ENCODE data around the gene VWC2L. TPM values are rescaled to one million over a fixed set of nuclear protein-coding genes. Genes with fewer than 3 reads are reported as not detected.

VWC2L gene
- total RNA-seq, 2 donors from 2014 or later: not detected

DNA sequence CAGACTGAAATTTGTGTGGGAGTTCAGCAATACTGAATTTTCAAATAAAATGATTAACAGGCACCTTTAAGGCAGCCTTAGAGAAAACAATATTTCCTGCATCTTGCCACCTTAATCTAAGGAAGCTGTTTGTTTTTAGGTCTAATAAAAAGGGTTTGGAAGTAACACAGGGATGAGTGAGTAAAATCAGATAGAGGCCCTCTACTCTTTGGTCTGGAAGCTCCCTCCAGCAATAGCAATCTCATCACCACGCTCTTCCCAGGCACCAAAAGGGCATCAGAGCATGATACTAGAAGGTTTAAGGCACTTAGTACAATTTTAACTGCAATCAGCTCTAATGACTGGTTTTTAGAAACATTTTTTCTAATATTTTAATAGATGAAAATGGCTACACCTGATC lies 155.6 kb downstream of the VWC2L start:
- Histone ChIP-seq H3K9ac (ENCODE audit: low read depth in 2 of 2, low read length in 2 of 2) (no peak overlapping the region), H3K36me3 (no peaks in the 10 kb centered on the region), H3K9me3 (no peaks in the 10 kb centered on the region), H3K4me1 (peaks cover 3% of the 10 kb centered on the region), H3K27me3 (no peaks in the 10 kb centered on the region), H3K4me3 (no peak overlapping the region), H3K27ac (no peak overlapping the region)
- no peak for DNase-seq
- TF ChIP-seq, protein P1, sequence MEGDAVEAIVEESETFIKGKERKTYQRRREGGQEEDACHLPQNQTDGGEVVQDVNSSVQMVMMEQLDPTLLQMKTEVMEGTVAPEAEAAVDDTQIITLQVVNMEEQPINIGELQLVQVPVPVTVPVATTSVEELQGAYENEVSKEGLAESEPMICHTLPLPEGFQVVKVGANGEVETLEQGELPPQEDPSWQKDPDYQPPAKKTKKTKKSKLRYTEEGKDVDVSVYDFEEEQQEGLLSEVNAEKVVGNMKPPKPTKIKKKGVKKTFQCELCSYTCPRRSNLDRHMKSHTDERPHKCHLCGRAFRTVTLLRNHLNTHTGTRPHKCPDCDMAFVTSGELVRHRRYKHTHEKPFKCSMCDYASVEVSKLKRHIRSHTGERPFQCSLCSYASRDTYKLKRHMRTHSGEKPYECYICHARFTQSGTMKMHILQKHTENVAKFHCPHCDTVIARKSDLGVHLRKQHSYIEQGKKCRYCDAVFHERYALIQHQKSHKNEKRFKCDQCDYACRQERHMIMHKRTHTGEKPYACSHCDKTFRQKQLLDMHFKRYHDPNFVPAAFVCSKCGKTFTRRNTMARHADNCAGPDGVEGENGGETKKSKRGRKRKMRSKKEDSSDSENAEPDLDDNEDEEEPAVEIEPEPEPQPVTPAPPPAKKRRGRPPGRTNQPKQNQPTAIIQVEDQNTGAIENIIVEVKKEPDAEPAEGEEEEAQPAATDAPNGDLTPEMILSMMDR (IDR thresholded peaks at IDR 0.05): no peak
- intact Hi-C loops (cut with DNase I): no loop called here

DNA sequence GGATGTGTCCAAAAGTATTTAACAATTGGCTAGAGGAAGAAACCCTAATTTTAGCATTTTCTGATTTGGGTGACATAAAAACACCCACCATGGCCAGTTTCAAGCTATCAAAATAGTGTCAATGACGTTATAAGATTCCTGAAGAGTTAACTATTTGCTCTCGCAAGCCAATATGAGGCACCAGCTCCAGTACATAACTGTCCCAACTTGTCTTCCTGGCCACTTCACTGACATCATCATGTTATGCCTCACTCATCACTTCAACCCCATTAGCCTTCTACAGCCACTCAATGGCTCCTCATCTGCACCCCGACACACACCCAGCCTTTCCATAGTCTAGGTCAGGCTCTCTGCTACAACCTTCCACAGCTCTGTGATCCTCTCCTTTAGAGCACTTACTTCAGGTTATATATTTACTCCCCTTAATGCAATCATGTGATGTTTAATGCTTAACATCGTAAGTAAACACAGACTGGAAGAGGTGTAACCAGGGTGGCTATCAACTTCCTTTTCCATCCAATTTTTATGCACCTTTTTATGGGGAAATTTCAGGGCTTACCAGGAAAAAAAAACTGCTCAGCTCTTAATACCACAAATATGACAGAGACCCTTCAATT lies 158.7 kb downstream of the VWC2L start:
- H3K36me3 ChIP-seq: no peaks in the 10 kb centered on the region
- peaks cover 3% of the 10 kb centered on the region for H3K4me1 ChIP-seq
- no peak overlapping the region for H3K27ac ChIP-seq
- TF ChIP-seq, protein P1 (IDR thresholded peaks at IDR 0.05): no peak
- H3K4me3 ChIP-seq: no peak overlapping the region
- H3K9me3 ChIP-seq: no peaks in the 10 kb centered on the region
- no peak for DNase-seq
- intact Hi-C loops (cut with DNase I): no loop called here
- no peak overlapping the region for H3K9ac ChIP-seq (ENCODE audit: low read depth in 2 of 2, low read length in 2 of 2)
- H3K27me3 ChIP-seq: no peaks in the 10 kb centered on the region

DNA sequence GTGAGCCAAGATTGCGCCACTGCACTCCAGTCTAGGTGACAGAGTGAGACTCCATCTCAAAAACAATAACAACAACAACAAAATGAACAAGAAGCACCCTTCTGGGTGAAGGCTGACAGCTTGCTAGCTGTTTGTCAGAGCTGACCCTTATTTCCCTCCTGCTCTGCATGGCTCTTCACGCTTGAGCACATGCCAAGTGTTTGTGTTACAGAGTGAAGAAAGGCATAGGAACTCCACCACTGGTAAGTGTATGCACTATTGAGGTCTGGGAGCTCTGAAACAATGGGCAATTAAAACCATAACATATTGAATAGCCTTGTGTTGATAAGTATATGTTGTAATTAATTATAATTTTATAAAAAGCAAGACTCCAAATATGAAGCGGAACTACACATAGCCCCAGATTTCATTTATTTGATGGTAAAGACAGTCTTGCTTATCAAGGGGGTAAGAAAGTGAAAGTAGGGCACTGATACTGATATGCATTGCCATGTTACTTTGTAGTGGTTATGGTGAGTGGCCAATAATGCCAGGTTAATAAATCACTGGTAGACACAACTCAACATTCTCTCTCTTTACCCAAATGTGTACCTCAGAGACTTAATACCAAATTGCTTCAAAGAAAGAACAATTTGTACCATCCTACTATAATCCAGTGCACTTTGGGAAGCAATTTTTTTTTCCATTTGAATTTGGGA lies 163.4 kb downstream of the VWC2L start:
- intact Hi-C loops (cut with DNase I): no loop called here
- DNase-seq: no peak
- Histone ChIP-seq H3K4me3 (no peak overlapping the region), H3K27me3 (no peaks in the 10 kb centered on the region), H3K9ac (ENCODE audit: low read depth in 2 of 2, low read length in 2 of 2) (no peak overlapping the region), H3K4me1 (peaks cover 3% of the 10 kb centered on the region), H3K9me3 (no peaks in the 10 kb centered on the region), H3K27ac (no peak overlapping the region), H3K36me3 (no peaks in the 10 kb centered on the region)
- TF ChIP-seq, protein P1 (IDR thresholded peaks at IDR 0.05): no peak

DNA sequence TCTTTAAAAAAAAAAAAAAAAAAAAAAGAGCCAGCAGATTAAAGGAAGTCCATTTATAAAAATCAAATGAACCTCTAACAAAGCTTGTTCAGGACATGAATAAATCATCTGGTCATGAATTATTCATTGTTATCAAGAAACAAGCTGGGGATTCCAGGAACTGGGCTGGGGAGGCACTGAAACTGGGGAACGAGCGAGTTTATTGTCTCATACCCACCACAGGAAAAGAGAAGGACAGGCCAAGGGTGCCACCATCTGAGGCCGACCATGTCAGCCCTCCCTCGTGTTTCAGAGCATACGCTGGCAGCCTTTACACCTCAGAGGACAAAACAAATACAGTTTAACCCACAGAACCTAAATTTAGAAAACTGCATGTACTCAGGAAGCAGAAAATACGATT lies 164.2 kb downstream of the VWC2L start:
- Histone ChIP-seq H3K27me3 (no peaks in the 10 kb centered on the region), H3K9me3 (no peaks in the 10 kb centered on the region), H3K9ac (ENCODE audit: low read depth in 2 of 2, low read length in 2 of 2) (no peak overlapping the region), H3K4me3 (no peak overlapping the region), H3K4me1 (peaks cover under 1% of the 10 kb centered on the region), H3K27ac (no peak overlapping the region), H3K36me3 (no peaks in the 10 kb centered on the region)
- intact Hi-C loops (cut with DNase I): no loop called here
- TF ChIP-seq, protein P1 (IDR thresholded peaks at IDR 0.05): no peak
- DNase-seq: no peak

DNA sequence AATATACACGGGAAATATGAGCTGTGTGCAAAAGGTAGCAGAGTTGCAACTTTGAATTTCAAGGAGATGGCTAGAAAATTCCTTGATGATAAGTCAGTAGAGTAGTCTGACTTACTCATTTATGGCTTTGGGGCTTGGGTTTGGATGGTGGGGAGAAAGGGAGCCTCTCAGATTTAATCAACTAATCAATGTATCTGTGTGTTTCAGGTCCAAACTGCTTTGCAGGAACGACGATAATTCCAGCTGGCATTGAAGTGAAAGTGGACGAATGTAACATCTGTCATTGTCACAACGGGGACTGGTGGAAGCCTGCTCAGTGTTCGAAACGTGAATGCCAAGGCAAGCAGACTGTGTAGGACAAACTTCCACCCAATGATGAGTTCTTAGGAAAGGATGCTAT lies 164.6 kb downstream of the VWC2L start:
- no peaks in the 10 kb centered on the region for H3K4me1 ChIP-seq
- no peaks in the 10 kb centered on the region for H3K27me3 ChIP-seq
- H3K9ac ChIP-seq (ENCODE audit: low read depth in 2 of 2, low read length in 2 of 2): no peak overlapping the region
- intact Hi-C loops (cut with DNase I): no loop called here
- H3K36me3 ChIP-seq: no peaks in the 10 kb centered on the region
- TF ChIP-seq, protein P1 (IDR thresholded peaks at IDR 0.05): no peak
- H3K27ac ChIP-seq: no peak overlapping the region
- H3K4me3 ChIP-seq: no peak overlapping the region
- no peaks in the 10 kb centered on the region for H3K9me3 ChIP-seq
- DNase-seq: no peak
